Measurements from ENCODE around the gene SLX4.

Gene SLX4

DNA sequence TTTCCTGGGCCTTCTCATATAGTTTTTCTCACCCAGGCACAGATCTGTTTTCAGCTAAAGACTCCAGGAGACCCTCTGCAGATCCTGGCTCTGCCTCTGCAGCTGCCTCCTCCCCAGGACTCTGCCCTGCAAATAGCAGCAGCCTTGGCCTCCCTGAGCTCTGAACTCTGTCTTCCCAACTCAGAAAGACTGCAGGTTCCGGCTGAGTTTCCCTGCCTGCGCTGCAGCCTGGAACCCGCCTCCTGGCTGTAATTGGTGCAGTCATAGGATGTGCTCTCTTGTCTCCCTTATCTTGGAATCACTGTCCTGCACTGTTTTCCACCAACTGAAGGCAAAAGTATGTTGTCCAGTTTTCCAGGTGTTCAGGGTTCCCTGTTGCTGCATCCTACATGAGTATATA, 28.8 kb upstream of the SLX4 start:
- no peak for TF ChIP-seq CTCF (IDR thresholded peaks at IDR 0.05; ENCODE audit: low read depth, low read length, missing control alignments)
- H3K4me3 ChIP-seq (ENCODE audit: low read depth, low read length) = no peak overlapping the region
- no peak for DNase-seq (ENCODE audit: low read depth)

DNA sequence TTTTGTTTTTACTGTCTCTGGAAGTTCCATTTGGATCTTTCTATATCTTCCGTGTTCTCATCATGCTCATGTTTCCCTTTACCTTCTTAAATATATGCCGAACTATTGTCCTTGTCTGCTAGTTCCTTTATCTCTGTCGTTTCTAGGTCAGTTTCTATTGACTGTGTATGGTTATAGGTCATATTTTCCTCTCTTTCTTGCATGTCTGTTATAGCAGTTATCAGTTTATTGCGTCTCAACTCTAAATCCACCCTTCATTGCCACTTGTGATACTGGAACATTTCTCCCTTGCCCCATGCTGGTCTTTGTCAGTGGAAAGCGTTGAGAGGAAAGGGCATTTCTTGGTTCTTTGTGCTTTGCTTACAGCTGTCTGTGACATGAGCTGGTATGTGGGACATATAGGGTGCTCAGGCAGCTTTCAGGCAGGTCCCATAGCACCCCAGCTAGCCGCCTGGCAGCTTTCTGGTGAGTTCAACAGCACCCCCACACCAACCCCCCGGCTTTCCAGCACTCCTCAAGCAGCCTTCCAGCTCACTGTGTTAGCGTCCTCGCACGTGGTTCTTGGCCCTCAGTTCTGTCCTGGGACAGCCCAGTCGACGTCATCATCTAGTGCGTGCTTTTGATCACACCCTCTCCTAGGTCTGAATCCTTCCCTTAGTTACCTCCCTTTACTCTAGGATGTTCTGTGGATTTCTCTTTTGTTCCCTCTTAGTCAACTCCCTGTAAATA, 27.7 kb upstream of the SLX4 start:
- H3K4me3 ChIP-seq (ENCODE audit: low read depth, low read length) = no peak overlapping the region
- no peak for TF ChIP-seq CTCF (IDR thresholded peaks at IDR 0.05; ENCODE audit: low read depth, low read length, missing control alignments)
- DNase-seq (ENCODE audit: low read depth) = no peak

DNA sequence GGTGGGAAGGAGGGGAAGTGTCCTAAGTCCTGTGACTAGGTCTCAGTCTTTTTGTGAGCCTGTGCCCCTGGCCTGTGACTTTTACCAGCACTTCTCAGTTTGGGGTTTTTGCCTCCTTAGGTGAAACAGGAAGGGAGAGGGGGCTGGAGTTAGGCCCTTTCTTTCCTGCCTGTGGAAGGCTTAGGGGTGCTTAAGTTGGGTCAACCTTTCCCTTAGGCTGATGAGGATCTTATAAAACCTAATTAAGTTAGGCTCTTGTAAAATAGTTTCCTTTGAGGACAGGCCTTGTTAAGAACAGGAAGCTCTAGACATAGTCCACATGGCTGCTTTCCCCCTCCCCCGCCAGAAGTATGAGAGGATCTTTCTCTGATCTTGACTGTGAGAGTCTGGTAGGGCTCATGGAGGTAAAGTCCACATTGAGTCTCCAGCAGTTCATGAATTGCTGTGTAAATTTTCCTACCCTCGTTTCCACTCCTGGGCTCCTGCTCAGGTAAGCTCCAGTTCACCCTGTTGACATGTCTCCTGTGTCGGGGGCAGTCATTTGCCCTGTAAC, 26.0 kb upstream of the SLX4 start:
- TF ChIP-seq CTCF (IDR thresholded peaks at IDR 0.05; ENCODE audit: low read depth, low read length, missing control alignments) = no peak
- H3K4me3 ChIP-seq (ENCODE audit: low read depth, low read length) = no peak overlapping the region
- no peak for DNase-seq (ENCODE audit: low read depth)

- H3K4me3 ChIP-seq (ENCODE audit: low read depth, low read length) = no peak overlapping the region
- peak; percentile 15 for TF ChIP-seq CTCF (IDR thresholded peaks at IDR 0.05; ENCODE audit: low read depth, low read length, missing control alignments)
- no peak for DNase-seq (ENCODE audit: low read depth)
Observed at GRCh38 chr16:3625911-3626732, 14.7 kb upstream of the SLX4 start.

- H3K4me3 ChIP-seq (ENCODE audit: low read depth, low read length) = no peak overlapping the region
- no peak for DNase-seq (ENCODE audit: low read depth)
- no peak for TF ChIP-seq CTCF (IDR thresholded peaks at IDR 0.05; ENCODE audit: low read depth, low read length, missing control alignments)
Observed at GRCh38 chr16:3625331-3625730, 13.9 kb upstream of the SLX4 start.

DNA sequence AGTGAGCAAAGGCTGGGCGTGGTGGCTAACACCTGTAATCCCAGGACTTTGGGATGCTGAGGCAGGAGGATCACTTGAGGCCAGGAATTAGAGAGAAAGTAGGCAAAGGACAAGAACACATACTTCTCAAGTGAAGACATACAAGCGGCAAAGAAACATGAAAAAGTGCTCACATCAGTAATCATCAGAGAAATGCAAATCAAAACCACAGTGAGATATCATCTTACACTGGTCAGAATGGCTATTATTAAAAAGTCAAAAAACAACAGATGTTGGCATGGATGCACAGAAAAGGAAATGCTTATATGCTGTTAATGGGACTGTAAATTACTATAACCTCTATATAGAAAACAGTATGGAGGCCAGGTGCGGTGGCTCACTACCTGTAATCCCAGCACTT, 12.2 kb upstream of the SLX4 start:
- DNase-seq (ENCODE audit: low read depth) = no peak
- TF ChIP-seq CTCF (IDR thresholded peaks at IDR 0.05; ENCODE audit: low read depth, low read length, missing control alignments) = no peak
- H3K4me3 ChIP-seq (ENCODE audit: low read depth, low read length) = peak overlapping the region; percentile 15; the same call in 1 of the 2 replicates

All from GM12864 (cell line).